Keratinocyte (primary cell): ENCODE data around the gene KLHL20.
"Not testable (repeated sequence)": the region's sequence is repeated elsewhere in the genome, so short reads cannot be mapped to it uniquely, and the experiment has no call there.

Source experiments
- EZH2 ChIP-seq: IDR thresholded peaks from one replicate; pipeline ENCODE4 v1.6.1; 2012; ENCODE audit warnings: inconsistent platforms, mild to moderate bottlenecking, low read length, moderate library complexity
- TF ChIP-seq, protein P1 (sequence below), 3 experiments: IDR thresholded peaks in 1 of 3; conservative IDR thresholded peaks in 1 of 3; optimal IDR thresholded peaks in 1 of 3; 2 replicates in 2 of 3; 3 replicates in 1 of 3; pipeline versions ENCODE3 to v1.5.1; 2011; ENCODE audit warnings: low read length in 3 of 3, mild to moderate bottlenecking in 3 of 3, moderate library complexity in 2 of 3, control low read depth in 1 of 3, inconsistent platforms in 1 of 3; ENCODE audit not compliant: insufficient read depth in 2 of 3; ENCODE audit errors: extremely low read depth in 1 of 3

DNA sequence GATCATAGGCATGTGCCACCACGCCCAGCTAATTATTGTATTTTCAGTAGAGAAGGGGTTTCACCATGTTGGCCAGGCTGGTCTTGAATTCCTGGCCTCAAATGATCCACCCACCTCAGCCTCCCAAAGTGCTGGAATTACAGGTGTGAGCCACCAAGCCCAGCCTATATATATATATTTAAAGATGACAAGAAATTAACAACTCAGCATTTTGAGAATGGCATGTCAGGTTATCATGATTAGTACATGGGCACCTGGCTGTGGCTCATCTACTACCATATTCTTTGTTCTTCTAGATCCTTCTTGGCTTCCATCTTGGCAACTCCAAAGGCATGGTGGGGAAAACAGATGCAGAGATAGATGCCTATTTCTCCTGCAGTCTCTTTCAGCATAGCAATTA is 85.2 kb downstream of the KLHL20 start:
- TF ChIP-seq, protein P1, sequence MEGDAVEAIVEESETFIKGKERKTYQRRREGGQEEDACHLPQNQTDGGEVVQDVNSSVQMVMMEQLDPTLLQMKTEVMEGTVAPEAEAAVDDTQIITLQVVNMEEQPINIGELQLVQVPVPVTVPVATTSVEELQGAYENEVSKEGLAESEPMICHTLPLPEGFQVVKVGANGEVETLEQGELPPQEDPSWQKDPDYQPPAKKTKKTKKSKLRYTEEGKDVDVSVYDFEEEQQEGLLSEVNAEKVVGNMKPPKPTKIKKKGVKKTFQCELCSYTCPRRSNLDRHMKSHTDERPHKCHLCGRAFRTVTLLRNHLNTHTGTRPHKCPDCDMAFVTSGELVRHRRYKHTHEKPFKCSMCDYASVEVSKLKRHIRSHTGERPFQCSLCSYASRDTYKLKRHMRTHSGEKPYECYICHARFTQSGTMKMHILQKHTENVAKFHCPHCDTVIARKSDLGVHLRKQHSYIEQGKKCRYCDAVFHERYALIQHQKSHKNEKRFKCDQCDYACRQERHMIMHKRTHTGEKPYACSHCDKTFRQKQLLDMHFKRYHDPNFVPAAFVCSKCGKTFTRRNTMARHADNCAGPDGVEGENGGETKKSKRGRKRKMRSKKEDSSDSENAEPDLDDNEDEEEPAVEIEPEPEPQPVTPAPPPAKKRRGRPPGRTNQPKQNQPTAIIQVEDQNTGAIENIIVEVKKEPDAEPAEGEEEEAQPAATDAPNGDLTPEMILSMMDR (optimal IDR thresholded peaks at IDR 0.05 in 1 of 3, IDR thresholded peaks at IDR 0.05 in 1 of 3, conservative IDR thresholded peaks at IDR 0.05 in 1 of 3; ENCODE audit: extremely low read depth in 1 of 3, insufficient read depth in 2 of 3, low read length in 3 of 3), result not testable (repeated sequence)
- TF ChIP-seq EZH2, result not testable (repeated sequence)
